HepG2 (cell line): ENCODE measurements around the gene C11orf68. TPM values are rescaled to one million over a fixed set of nuclear protein-coding genes. Genes with fewer than 3 reads are reported as not detected.

Experiments
- ATAC-seq: fragments of 200-7000 bp; cut with Tn5 transposase; 3 replicates; pipeline ENCODE4 v1.9.1; 2020; ENCODE audit warnings: mild to moderate bottlenecking, moderate library complexity
- Bru-seq: library from RNA; stranded (reverse); fragments of 400-500 nt; gene quantifications from one replicate; lab custom pipeline; 2021; lab: Mats Ljungman, UMichigan
- BruChase-seq, 2 experiments: library from RNA; stranded (reverse); fragments of 400-500 nt; gene quantifications; one replicate each; lab custom pipeline; 2021; lab: Mats Ljungman, UMichigan
- BruUV-seq: library from RNA; stranded (reverse); fragments of 400-500 nt; replicated peaks from 2 replicates; lab custom pipeline; 2021; lab: Mats Ljungman, UMichigan
- CTCF ChIA-PET: fragments of 300-600 bp; formaldehyde crosslinking; extraction: SDS; loops from one replicate; lab custom pipeline; 2021; ENCODE audit warnings: low total read pairs, inconsistent platforms, low intra/inter-chr PET ratio; lab: Yijun Ruan, JAX
- POLR2A ChIA-PET: fragments of 350-600 bp; sonication (Branson Sonifier 250); formaldehyde crosslinking; loops from one replicate; lab custom pipeline; 2020; ENCODE audit warnings: antibody characterized with exemption, inconsistent platforms; lab: Yijun Ruan, JAX
- DNase-seq: peaks from one replicate; pipeline ENCODE4 v3.0.0-alpha.2; 2015; ENCODE audit warnings: low spot score
- FAIRE-seq: peaks from 3 replicates; lab custom pipeline; 2011; peaks lifted over from hg19 to GRCh38; lab: Jason Lieb, UNC
- H2AFZ ChIP-seq: one replicate; pipeline ENCODE4 v1.6.1; 2011; ENCODE audit warnings: low read length, inconsistent platforms
- H3K27ac ChIP-seq: fragments of 300-600 bp; 3 replicates; pipeline ENCODE4 v1.8.0; 2011; ENCODE audit warnings: mixed run types, mild to moderate bottlenecking, mixed read lengths, low read length, inconsistent platforms; ENCODE audit not compliant: insufficient read depth; ENCODE audit errors: extremely low read length
- H3K27me3 ChIP-seq, 2 experiments: fragments of 200-600 bp in 1 of 2; 2 replicates in 1 of 2; 3 replicates in 1 of 2; pipeline versions ENCODE4 v1.6.0 to v1.8.0; 2011; ENCODE audit warnings: low read length in 2 of 2, mild to moderate bottlenecking in 2 of 2, moderate library complexity in 2 of 2, inconsistent platforms in 1 of 2; ENCODE audit not compliant: insufficient read depth in 2 of 2, control insufficient read depth in 1 of 2
- H3K36me3 ChIP-seq, 2 experiments: fragments of 200-600 bp in 1 of 2; replicated peaks in 1 of 2; 2 replicates in 1 of 2; 3 replicates in 1 of 2; pipeline versions ENCODE4 v1.5.1 to v1.8.0; 2011; ENCODE audit warnings: low read length in 2 of 2, inconsistent platforms in 1 of 2; ENCODE audit not compliant: insufficient read depth in 2 of 2, control insufficient read depth in 1 of 2
- H3K4me1 ChIP-seq: 2 replicates; pipeline ENCODE4 v1.5.1; 2012; ENCODE audit warnings: low read length, inconsistent platforms; ENCODE audit not compliant: insufficient read depth
- H3K4me2 ChIP-seq: 2 replicates; pipeline ENCODE4 v1.6.0; 2011; ENCODE audit warnings: low read depth, low read length, inconsistent platforms
- H3K4me3 ChIP-seq, 3 experiments: fragments of 200-600 bp in 1 of 3; sonication (generic), shearing (Covaris generic) in 1 of 3; replicated peaks in 1 of 3; 2 replicates each; pipeline ENCODE4 v1.5.1; 2011 to 2016; ENCODE audit warnings: low read length in 3 of 3, inconsistent platforms in 2 of 3, low read depth in 2 of 3, mild to moderate bottlenecking in 2 of 3, control low read depth in 1 of 3, mixed read lengths in 1 of 3; ENCODE audit not compliant: insufficient read depth in 1 of 3
- H3K79me2 ChIP-seq: one replicate; pipeline ENCODE4 v1.6.1; 2011; ENCODE audit warnings: low read length, inconsistent platforms; ENCODE audit not compliant: insufficient read depth
- H3K9ac ChIP-seq: 2 replicates; pipeline ENCODE4 v1.6.0; 2011; ENCODE audit warnings: mild to moderate bottlenecking, low read depth, low read length, inconsistent platforms; ENCODE audit not compliant: insufficient read depth
- H3K9me3 ChIP-seq: 2 replicates; pipeline ENCODE4 v1.5.1; 2012; ENCODE audit warnings: mild to moderate bottlenecking, low read length
- H4K20me1 ChIP-seq: 2 replicates; pipeline ENCODE4 v1.6.0; 2011; ENCODE audit warnings: inconsistent platforms, mild to moderate bottlenecking, low read length, moderate library complexity; ENCODE audit not compliant: insufficient read depth
- FIP1L1 ChIP-seq: fragments of 200-400 bp; formaldehyde crosslinking; IDR thresholded peaks from 2 replicates; pipeline ENCODE4 v1.6.1; 2018; ENCODE audit warnings: low read depth, mild to moderate bottlenecking, low read length, moderate library complexity, borderline replicate concordance; ENCODE audit not compliant: insufficient read depth
- JUND ChIP-seq: sonication (generic); formaldehyde crosslinking; IDR thresholded peaks from 2 replicates; pipeline ENCODE4 v1.8.0; 2022; ENCODE audit warnings: mild to moderate bottlenecking, missing genetic modification reagents
- KAT7 ChIP-seq: IDR thresholded peaks from 2 replicates; pipeline ENCODE4 v1.6.1; 2018; ENCODE audit warnings: borderline replicate concordance, missing compliant biosample characterization
- NFKB2 ChIP-seq: sonication (generic); formaldehyde crosslinking; IDR thresholded peaks from 2 replicates; pipeline ENCODE4 v1.4.0; 2020; ENCODE audit warnings: missing genetic modification reagents, borderline replicate concordance
- PAWR ChIP-seq: sonication (generic); formaldehyde crosslinking; IDR thresholded peaks from 2 replicates; pipeline ENCODE4 v1.4.0; 2020; ENCODE audit warnings: missing genetic modification reagents, mild to moderate bottlenecking, borderline replicate concordance
- TRIM22 ChIP-seq: fragments of 450-650 bp; IDR thresholded peaks from 2 replicates; pipeline ENCODE4 v1.6.1; 2017
- ZNF101 ChIP-seq: sonication (generic); formaldehyde crosslinking; IDR thresholded peaks from 2 replicates; pipeline ENCODE4 v1.4.0; 2020; ENCODE audit warnings: mild to moderate bottlenecking, low read depth, missing genetic modification reagents, borderline replicate concordance
- WGBS: methylation state at CpG from one replicate; pipeline ENCODE4 v1.1.6; 2017; ENCODE audit warnings: low lambda C conversion rate; 5-methylcytosine and 5-hydroxymethylcytosine counted together
- in situ Hi-C: cut with HindIII; loops from 2 replicates; pipeline ENCODE4 v1.10.0; 2017; ENCODE audit warnings: low pct_unique_long_range_greater_than_20kb; ENCODE audit not compliant: extremely low pct_ligation_motif_present
- intact Hi-C: fragments of 100-400 bp; cut with micrococcal nuclease; formaldehyde crosslinking; loops from one replicate; pipeline ENCODE4 v1.10.0; 2022; ENCODE audit not compliant: unreplicated experiment
- long read RNA-seq, 2 experiments: library from RNA in 1 of 2; library from polyadenylated mRNA in 1 of 2; stranded (forward) in 1 of 2; unstranded in 1 of 2; transcript quantifications; one replicate each; pipeline ENCODE4 v2.0.0, GENCODE V29; 2019 to 2022
- polyA minus RNA-seq, 3 experiments: library from RNA; depleted of rRNA, polyadenylated mRNA; stranded (reverse); fragments of >200 nt; gene quantifications; 2 replicates each; pipeline ENCODE4 v1.2.3, GENCODE V29; 2011; ENCODE audit warnings: low replicate concordance in 1 of 3
- polyA plus RNA-seq, 8 experiments: library from polyadenylated mRNA; depleted of rRNA in 3 of 8; stranded (reverse) in 7 of 8; unstranded in 1 of 8; fragments of >200 nt; fragmentation: Illumina TruSeq in 4 of 8; extraction: Trizol in 4 of 8; gene quantifications; 2 replicates each; pipeline versions ENCODE4 v1.2.1 to v1.2.3, GENCODE V29; 2011 to 2016; ENCODE audit warnings: low read depth in 4 of 8, missing spikeins in 1 of 8, mixed read lengths in 1 of 8; ENCODE audit not compliant: insufficient read depth in 1 of 8
- total RNA-seq, 5 experiments: library from RNA; depleted of rRNA; stranded (reverse); fragments of >200 nt; fragmentation: Illumina TruSeq; extraction: Trizol; gene quantifications; 2 replicates each; pipeline ENCODE4 v1.2.3, GENCODE V29; 2016; ENCODE audit warnings: low read depth in 1 of 5
- TF ChIP-seq, protein P1 (sequence below): sonication (generic); formaldehyde crosslinking; conservative IDR thresholded peaks from 2 replicates; pipeline ENCODE4 v1.4.0; 2020; ENCODE audit warnings: mild to moderate bottlenecking, missing genetic modification reagents, moderate library complexity

C11orf68 gene
- 8.4 and 10.0 TPM in 2 replicates for total RNA-seq (2016; rRNA removed; fragmentation: Illumina TruSeq; extraction: Trizol)
- 3.6 and 3.9 TPM in 2 replicates for total RNA-seq (2016; cell fraction: cytosol; rRNA removed; fragmentation: Illumina TruSeq; extraction: Trizol; ENCODE audit: low read depth)
- total RNA-seq (2016; cell fraction: insoluble cytoplasmic fraction; rRNA removed; fragmentation: Illumina TruSeq; extraction: Trizol): 7.4 and 8.6 TPM in 2 replicates
- 8.6 and 9.6 TPM in 2 replicates for total RNA-seq (2016; cell fraction: membrane; rRNA removed; fragmentation: Illumina TruSeq; extraction: Trizol)
- total RNA-seq (2016; cell fraction: nucleus; rRNA removed; fragmentation: Illumina TruSeq; extraction: Trizol): 7.0 and 7.1 TPM in 2 replicates
- 28.3 and 37.2 TPM in 2 replicates for polyA plus RNA-seq (2011; rRNA removed)
- polyA plus RNA-seq (2011; cell fraction: cytosol; rRNA removed): 23.1 and 32.1 TPM in 2 replicates
- polyA plus RNA-seq (2011; cell fraction: nucleus; rRNA removed): 31.1 and 33.6 TPM in 2 replicates
- 19.7 and 19.8 TPM in 2 replicates for polyA plus RNA-seq (2012)
- 6.4 and 6.8 TPM in 2 replicates for polyA plus RNA-seq (2016; cell fraction: cytosol; fragmentation: Illumina TruSeq; extraction: Trizol; ENCODE audit: low read depth)
- 21.1 and 22.6 TPM in 2 replicates for polyA plus RNA-seq (2016; cell fraction: insoluble cytoplasmic fraction; fragmentation: Illumina TruSeq; extraction: Trizol; ENCODE audit: low read depth)
- polyA plus RNA-seq (2016; cell fraction: membrane; fragmentation: Illumina TruSeq; extraction: Trizol; ENCODE audit: low read depth): 11.3 and 12.7 TPM in 2 replicates
- 15.2 and 18.0 TPM in 2 replicates for polyA plus RNA-seq (2016; cell fraction: nucleus; fragmentation: Illumina TruSeq; extraction: Trizol; ENCODE audit: insufficient read depth, low read depth)
- 31.8 and 49.3 TPM in 2 replicates for polyA minus RNA-seq (2011; rRNA and poly(A)+ RNA removed; ENCODE audit: low replicate concordance)
- 21.2 and 24.3 TPM in 2 replicates for polyA minus RNA-seq (2011; cell fraction: cytosol; rRNA and poly(A)+ RNA removed)
- 14.2 and 14.8 TPM in 2 replicates for polyA minus RNA-seq (2011; cell fraction: nucleus; rRNA and poly(A)+ RNA removed)
- Bru-seq, nascent RNA: percentile 75 among the genes with signal in this experiment
- percentile 77 among the genes with signal in this experiment for BruChase-seq, experiment 1, labeled RNA remaining after a 6-hour chase
- BruChase-seq, experiment 2, labeled RNA remaining after a 2-hour chase: percentile 83 among the genes with signal in this experiment
- long read RNA-seq, experiment 1, partial matches to known transcripts: 0 of 5 reads
- long read RNA-seq, experiment 1, other reads (novel, unspliced or antisense): 0 of 5 reads
- long read RNA-seq, experiment 2, transcript C11orf68-202 (2 exons, 1,559 nt): major isoform, 36 of 76 reads
- long read RNA-seq, experiment 2, transcript C11orf68-201 (2 exons, 1,619 nt): minor isoform, 28 of 76 reads
- long read RNA-seq, experiment 2, transcript C11orf68-203 (1 exons, 1,528 nt): minor isoform, 12 of 76 reads
- long read RNA-seq, experiment 2, partial matches to known transcripts: 0 of 76 reads
- long read RNA-seq, experiment 2, other reads (novel, unspliced or antisense): 0 of 76 reads

DNA sequence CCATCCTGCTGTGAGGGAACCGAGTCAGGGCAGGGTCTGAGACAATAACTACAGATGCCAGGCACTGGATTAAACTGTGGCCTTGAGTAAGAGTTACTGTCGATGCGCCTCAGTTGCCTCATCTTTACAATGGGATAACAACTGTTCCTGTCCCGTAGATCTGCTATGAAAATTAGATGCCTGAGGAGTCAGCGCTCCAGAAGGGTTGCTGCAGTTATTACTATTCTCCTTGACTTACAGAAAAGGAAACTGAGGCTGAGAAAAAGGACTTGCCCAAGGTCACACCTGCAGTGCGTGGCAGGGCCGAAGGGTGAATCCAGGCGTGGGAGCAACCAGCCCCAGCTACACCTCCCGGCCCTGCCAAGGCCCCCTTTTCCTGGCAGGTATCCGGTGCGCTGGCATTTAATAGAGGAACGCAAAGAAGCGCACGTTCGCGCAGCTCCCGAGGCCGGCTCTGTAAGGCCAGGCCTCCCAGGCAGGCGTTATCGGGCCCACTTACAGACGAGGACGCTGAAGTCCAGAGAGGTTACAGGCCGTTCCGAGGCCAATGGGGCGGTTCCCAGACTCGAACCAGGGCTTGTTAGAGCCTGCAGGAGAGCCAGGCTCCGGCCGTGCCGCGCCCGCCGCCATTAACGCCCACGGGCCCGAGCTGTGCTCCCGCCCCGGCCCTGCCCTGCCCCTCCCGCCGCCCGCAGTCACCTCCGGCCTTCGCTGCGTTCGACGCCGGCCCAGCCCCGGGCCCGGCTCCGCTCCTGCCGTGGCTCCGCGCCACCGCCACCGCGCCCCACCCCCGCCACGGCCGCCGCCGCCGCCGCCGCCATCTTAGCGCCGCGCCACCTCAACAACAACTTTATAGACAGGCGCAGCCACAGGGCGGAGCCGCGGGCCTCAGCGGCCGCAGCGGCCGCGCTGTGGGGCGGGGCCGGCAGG, at the start of gene C11orf68:
TSS of gene C11orf68 (minus strand) at position 852 of the 930 bp plus-strand sequence. CDS start at position 821, 31 bp downstream.
- Histone ChIP-seq H3K9ac (peak within 1 kb of the TSS; percentile 98), H3K79me2 (peaks cover 11% of the 10 kb centered on the region), H4K20me1 (no peaks in the 10 kb centered on the region), H3K27me3 (no peaks in the 10 kb centered on the region), H3K27ac (peak within 1 kb of the TSS; percentile 75), H2AFZ (no peak within 1 kb of the TSS), H3K4me3 (peak within 1 kb of the TSS; percentile 88 to 98 (median 92)), H3K36me3 (no peaks in the 10 kb centered on the region; a peak in 1 of 5 replicates), H3K9me3 (no peaks in the 10 kb centered on the region), H3K4me1 (peaks cover 46% of the 10 kb centered on the region), H3K4me2 (peak within 1 kb of the TSS; percentile 93)
- CTCF ChIA-PET: no interaction called here
- ATAC-seq (peak; percentile 28), FAIRE-seq (no peak), DNase-seq (no peak)
- POLR2A ChIA-PET: interaction anchor here (0.8 to 5.0 kb wide), 5 partner anchors 10 to 29 kb away, joined by 3 to 59 read pairs (median 5); partner anchors contain the start of genes CCDC85B, FIBP and FOSL1
- 5% methylated on average over 33 of the region's 77 CpGs for WGBS
- TSS peak; percentile 80 for BruUV-seq
- intact Hi-C loops: loop anchor here (2.0 kb wide), 1 partner anchor 28 kb away; the partner anchor contains the start of gene CCDC85B
- in situ Hi-C loops: no loop called here
- TF ChIP-seq, protein P1, sequence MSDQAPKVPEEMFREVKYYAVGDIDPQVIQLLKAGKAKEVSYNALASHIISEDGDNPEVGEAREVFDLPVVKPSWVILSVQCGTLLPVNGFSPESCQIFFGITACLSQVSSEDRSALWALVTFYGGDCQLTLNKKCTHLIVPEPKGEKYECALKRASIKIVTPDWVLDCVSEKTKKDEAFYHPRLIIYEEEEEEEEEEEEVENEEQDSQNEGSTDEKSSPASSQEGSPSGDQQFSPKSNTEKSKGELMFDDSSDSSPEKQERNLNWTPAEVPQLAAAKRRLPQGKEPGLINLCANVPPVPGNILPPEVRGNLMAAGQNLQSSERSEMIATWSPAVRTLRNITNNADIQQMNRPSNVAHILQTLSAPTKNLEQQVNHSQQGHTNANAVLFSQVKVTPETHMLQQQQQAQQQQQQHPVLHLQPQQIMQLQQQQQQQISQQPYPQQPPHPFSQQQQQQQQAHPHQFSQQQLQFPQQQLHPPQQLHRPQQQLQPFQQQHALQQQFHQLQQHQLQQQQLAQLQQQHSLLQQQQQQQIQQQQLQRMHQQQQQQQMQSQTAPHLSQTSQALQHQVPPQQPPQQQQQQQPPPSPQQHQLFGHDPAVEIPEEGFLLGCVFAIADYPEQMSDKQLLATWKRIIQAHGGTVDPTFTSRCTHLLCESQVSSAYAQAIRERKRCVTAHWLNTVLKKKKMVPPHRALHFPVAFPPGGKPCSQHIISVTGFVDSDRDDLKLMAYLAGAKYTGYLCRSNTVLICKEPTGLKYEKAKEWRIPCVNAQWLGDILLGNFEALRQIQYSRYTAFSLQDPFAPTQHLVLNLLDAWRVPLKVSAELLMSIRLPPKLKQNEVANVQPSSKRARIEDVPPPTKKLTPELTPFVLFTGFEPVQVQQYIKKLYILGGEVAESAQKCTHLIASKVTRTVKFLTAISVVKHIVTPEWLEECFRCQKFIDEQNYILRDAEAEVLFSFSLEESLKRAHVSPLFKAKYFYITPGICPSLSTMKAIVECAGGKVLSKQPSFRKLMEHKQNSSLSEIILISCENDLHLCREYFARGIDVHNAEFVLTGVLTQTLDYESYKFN (CRISPR knock-in tag): no peak
- TF ChIP-seq ZNF101 (CRISPR knock-in tag) (no peak), JUND (no peak), TRIM22 (no peak), NFKB2 (CRISPR knock-in tag) (0 out of 2 replicates have a peak, but pooled peaks have one; percentile 57), PAWR (no peak), FIP1L1 (no peak), KAT7 (0 out of 2 replicates have a peak, but pooled peaks have one; percentile 15)
